Measurements from ENCODE around the gene GOLGA7B. TPM values are rescaled to one million over a fixed set of nuclear protein-coding genes. Genes with fewer than 3 reads are reported as not detected.

GOLGA7B gene
- total RNA-seq, 2 donors from 2014 or later, result 0.22 to 0.72 TPM

DNA sequence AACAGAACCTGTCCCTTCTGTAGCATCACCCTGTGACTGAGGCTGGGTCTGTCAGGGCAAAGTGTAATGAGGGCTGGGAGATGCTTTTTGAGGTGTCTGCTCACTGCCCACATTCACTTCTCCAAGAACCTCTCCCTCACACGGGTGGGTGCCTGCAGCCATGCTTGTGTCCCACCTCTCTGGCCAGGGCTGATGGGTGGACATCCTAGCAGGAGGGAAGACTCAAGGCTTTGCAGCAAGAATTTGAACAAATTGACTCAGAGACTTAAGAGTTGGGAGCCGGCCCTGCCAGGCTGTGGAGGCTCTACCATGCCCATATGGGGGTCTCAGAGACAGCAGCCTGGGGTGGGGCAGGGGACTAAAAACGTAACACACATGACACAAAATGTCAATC lies 33.4 kb downstream of the GOLGA7B start:
- H3K9ac ChIP-seq (ENCODE audit: low read depth in 2 of 2, low read length in 2 of 2), result no peak overlapping the region
- intact Hi-C loops (cut with DNase I), result no loop called here
- no peak for DNase-seq

DNA sequence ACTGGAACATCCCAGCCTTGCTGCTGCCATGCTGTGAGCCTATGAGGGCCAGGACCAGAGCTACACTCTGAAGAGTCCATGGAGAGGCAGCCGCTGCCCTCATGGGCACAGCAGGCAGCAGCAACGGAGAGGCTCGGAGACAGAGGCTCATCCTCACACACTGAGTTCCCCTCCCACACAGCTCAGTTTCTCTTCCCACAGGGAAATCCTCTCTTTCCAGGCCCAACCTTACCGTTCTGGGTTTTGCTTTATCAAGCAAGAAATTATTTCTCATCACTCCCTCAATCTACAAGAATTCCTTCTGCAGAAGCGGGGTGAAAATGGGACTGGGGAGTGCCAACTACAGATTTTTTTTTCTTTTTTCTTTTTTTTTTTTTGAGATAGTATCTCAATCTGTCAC lies 36.6 kb downstream of the GOLGA7B start:
- no peaks in the 10 kb centered on the region for H3K9me3 ChIP-seq
- no peak overlapping the region for H3K27ac ChIP-seq
- TF ChIP-seq, protein P1, sequence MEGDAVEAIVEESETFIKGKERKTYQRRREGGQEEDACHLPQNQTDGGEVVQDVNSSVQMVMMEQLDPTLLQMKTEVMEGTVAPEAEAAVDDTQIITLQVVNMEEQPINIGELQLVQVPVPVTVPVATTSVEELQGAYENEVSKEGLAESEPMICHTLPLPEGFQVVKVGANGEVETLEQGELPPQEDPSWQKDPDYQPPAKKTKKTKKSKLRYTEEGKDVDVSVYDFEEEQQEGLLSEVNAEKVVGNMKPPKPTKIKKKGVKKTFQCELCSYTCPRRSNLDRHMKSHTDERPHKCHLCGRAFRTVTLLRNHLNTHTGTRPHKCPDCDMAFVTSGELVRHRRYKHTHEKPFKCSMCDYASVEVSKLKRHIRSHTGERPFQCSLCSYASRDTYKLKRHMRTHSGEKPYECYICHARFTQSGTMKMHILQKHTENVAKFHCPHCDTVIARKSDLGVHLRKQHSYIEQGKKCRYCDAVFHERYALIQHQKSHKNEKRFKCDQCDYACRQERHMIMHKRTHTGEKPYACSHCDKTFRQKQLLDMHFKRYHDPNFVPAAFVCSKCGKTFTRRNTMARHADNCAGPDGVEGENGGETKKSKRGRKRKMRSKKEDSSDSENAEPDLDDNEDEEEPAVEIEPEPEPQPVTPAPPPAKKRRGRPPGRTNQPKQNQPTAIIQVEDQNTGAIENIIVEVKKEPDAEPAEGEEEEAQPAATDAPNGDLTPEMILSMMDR (IDR thresholded peaks at IDR 0.05), result no peak
- DNase-seq, result no peak
- no peak overlapping the region for H3K4me3 ChIP-seq
- no peaks in the 10 kb centered on the region for H3K4me1 ChIP-seq
- intact Hi-C loops (cut with DNase I), result no loop called here
- H3K27me3 ChIP-seq, result no peaks in the 10 kb centered on the region
- no peaks in the 10 kb centered on the region for H3K36me3 ChIP-seq
- H3K9ac ChIP-seq (ENCODE audit: low read depth in 2 of 2, low read length in 2 of 2), result no peak overlapping the region

More for the DNA sequence above, 33.4 kb downstream of the GOLGA7B start:
- H3K27ac ChIP-seq, result no peak overlapping the region
- no peaks in the 10 kb centered on the region for H3K36me3 ChIP-seq
- H3K9me3 ChIP-seq, result no peaks in the 10 kb centered on the region
- H3K4me3 ChIP-seq, result no peak overlapping the region
- H3K4me1 ChIP-seq, result no peaks in the 10 kb centered on the region
- TF ChIP-seq, protein P1 (IDR thresholded peaks at IDR 0.05), result no peak
- no peaks in the 10 kb centered on the region for H3K27me3 ChIP-seq

- no peak overlapping the region for H3K27ac ChIP-seq
- no peaks in the 10 kb centered on the region for H3K27me3 ChIP-seq
- H3K9ac ChIP-seq (ENCODE audit: low read depth in 2 of 2, low read length in 2 of 2), result no peak overlapping the region
- no peak overlapping the region for H3K4me3 ChIP-seq
- no peaks in the 10 kb centered on the region for H3K9me3 ChIP-seq
- no peak for DNase-seq
- no peaks in the 10 kb centered on the region for H3K36me3 ChIP-seq
- TF ChIP-seq, protein P1 (IDR thresholded peaks at IDR 0.05), result no peak
- no peaks in the 10 kb centered on the region for H3K4me1 ChIP-seq
- intact Hi-C loops (cut with DNase I), result no loop called here
These were observed 37.8 kb downstream of the GOLGA7B start for GRCh38 chr10:97887399-97887798.

DNA sequence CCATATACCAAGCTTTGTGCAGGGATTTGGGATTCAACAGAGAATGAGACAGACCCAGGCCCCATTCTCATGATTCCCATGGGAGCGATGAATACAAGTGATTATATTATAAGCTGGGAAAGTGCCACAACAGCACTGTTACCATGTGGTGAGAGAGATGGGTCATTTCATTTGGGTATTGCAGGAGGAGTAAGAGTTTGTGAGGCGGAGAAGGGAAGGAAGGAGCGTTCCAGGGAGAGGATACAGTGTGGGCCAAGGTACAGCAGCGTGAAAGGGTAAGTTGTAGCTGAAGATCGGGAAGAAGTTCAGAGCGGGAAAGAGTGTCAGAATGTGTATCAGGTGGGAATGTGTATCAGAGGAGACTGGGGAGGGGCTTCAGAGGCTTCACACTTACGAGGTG lies 38.5 kb downstream of the GOLGA7B start:
- H3K9me3 ChIP-seq, result no peaks in the 10 kb centered on the region
- intact Hi-C loops (cut with DNase I), result no loop called here
- no peak overlapping the region for H3K27ac ChIP-seq
- TF ChIP-seq, protein P1 (IDR thresholded peaks at IDR 0.05), result no peak
- H3K36me3 ChIP-seq, result no peaks in the 10 kb centered on the region
- no peak for DNase-seq
- no peak overlapping the region for H3K4me3 ChIP-seq
- no peaks in the 10 kb centered on the region for H3K27me3 ChIP-seq
- no peak overlapping the region for H3K9ac ChIP-seq (ENCODE audit: low read depth in 2 of 2, low read length in 2 of 2)
- no peaks in the 10 kb centered on the region for H3K4me1 ChIP-seq

DNA sequence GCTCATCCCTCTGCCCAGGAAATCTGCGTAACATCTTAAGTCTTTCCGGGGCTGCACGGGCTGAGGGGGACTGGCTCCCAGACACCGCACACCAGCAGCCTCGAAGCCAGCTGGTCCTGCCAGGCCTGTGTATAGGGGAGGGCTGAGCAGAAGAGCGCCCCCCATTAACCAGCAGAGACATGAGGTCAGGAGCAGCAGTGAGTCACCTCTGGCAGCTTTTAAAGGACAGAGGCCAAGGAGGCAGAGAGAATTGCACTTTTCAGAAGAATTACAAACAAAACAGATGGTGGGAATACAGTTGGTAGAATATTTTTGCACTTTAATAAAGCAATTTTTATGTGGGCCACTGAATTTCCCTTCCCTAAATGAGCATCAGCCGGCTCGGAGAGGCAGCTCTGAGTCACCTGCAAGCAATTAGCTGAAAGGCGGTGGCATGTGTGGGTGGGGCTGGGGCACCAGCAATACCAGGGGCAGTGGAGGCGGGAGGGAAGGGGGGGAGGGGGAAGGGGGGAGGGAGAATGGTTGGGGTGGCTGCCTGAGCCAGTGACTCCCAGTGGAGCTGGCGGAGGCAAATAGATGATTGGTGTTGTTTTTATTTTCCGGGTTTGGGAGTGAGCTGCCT lies 39.1 kb downstream of the GOLGA7B start:
- H3K27me3 ChIP-seq, result no peaks in the 10 kb centered on the region
- H3K4me3 ChIP-seq, result no peak overlapping the region
- H3K9ac ChIP-seq (ENCODE audit: low read depth in 2 of 2, low read length in 2 of 2), result no peak overlapping the region
- TF ChIP-seq, protein P1 (IDR thresholded peaks at IDR 0.05), result no peak
- intact Hi-C loops (cut with DNase I), result no loop called here
- no peaks in the 10 kb centered on the region for H3K36me3 ChIP-seq
- no peaks in the 10 kb centered on the region for H3K9me3 ChIP-seq
- no peak for DNase-seq
- no peaks in the 10 kb centered on the region for H3K4me1 ChIP-seq
- no peak overlapping the region for H3K27ac ChIP-seq
